Liver (tissue), 9 donors: ENCODE measurements around the gene PIKFYVE. TPM values are rescaled to one million over a fixed set of nuclear protein-coding genes. Genes with fewer than 3 reads are reported as not detected.

Experiments used
- DNase-seq: peaks from one replicate; pipeline ENCODE4 v3.0.0-alpha.2; 2017; ENCODE audit warnings: low spot score
- H3K27ac ChIP-seq, 2 donors: one replicate each; pipeline ENCODE4 v1.7.0; 2013; ENCODE audit warnings: inconsistent platforms in 2 of 2, low read length in 2 of 2, control low read depth in 1 of 2, low read depth in 1 of 2, mild to moderate bottlenecking in 1 of 2
- H3K27me3 ChIP-seq, 4 donors: one replicate each; pipeline versions ENCODE4 v1.6.1 to v1.7.0; 2013; ENCODE audit warnings: low read length in 3 of 4, inconsistent platforms in 1 of 4, mild to moderate bottlenecking in 1 of 4, moderate library complexity in 1 of 4; ENCODE audit not compliant: control insufficient read depth in 4 of 4, insufficient read depth in 4 of 4
- H3K36me3 ChIP-seq, 4 donors: one replicate each; pipeline versions ENCODE4 v1.6.1 to v1.7.0; 2013; ENCODE audit warnings: low read length in 3 of 4, mild to moderate bottlenecking in 3 of 4, low read depth in 1 of 4, moderate library complexity in 1 of 4; ENCODE audit not compliant: control insufficient read depth in 4 of 4, insufficient read depth in 3 of 4
- H3K4me1 ChIP-seq, 4 donors: one replicate each; pipeline versions ENCODE4 v1.6.1 to v1.7.0; 2013; ENCODE audit warnings: low read length in 3 of 4, mild to moderate bottlenecking in 3 of 4, moderate library complexity in 1 of 4; ENCODE audit not compliant: control insufficient read depth in 4 of 4, insufficient read depth in 4 of 4
- H3K4me3 ChIP-seq, 3 donors: one replicate each; pipeline versions ENCODE4 v1.6.1 to v1.7.0; 2013; ENCODE audit warnings: low read length in 3 of 3, control low read depth in 1 of 3, low read depth in 1 of 3, mild to moderate bottlenecking in 1 of 3
- H3K9ac ChIP-seq, 2 donors: one replicate each; pipeline ENCODE4 v1.7.0; 2013; ENCODE audit warnings: low read length in 2 of 2, mild to moderate bottlenecking in 2 of 2, moderate library complexity in 2 of 2, control low read depth in 1 of 2, low read depth in 1 of 2
- H3K9me3 ChIP-seq, 4 donors: one replicate each; pipeline versions ENCODE4 v1.6.1 to v1.7.0; 2013; ENCODE audit warnings: low read length in 3 of 4; ENCODE audit not compliant: control insufficient read depth in 4 of 4
- EGR1 ChIP-seq, 2 donors: IDR thresholded peaks; 2 replicates each; pipeline ENCODE4 v1.6.1; 2016 to 2018; ENCODE audit warnings: antibody characterized with exemption in 2 of 2, low read depth in 2 of 2
- FOXA1 ChIP-seq: IDR thresholded peaks from 2 replicates; pipeline ENCODE4 v1.6.1; 2016; ENCODE audit warnings: antibody characterized with exemption
- FOXA2 ChIP-seq: IDR thresholded peaks from 2 replicates; pipeline ENCODE4 v1.6.1; 2016; ENCODE audit warnings: antibody characterized with exemption
- GABPA ChIP-seq, 2 donors: IDR thresholded peaks in 1 of 2; conservative IDR thresholded peaks in 1 of 2; 2 replicates each; pipeline ENCODE4 v1.6.1; 2016; ENCODE audit warnings: antibody characterized with exemption in 2 of 2, mild to moderate bottlenecking in 1 of 2, moderate library complexity in 1 of 2
- HNF4A ChIP-seq, 2 donors: conservative IDR thresholded peaks; 2 replicates each; pipeline ENCODE4 v1.6.1; 2016; ENCODE audit warnings: antibody characterized with exemption in 2 of 2, mild to moderate bottlenecking in 2 of 2
- HNF4G ChIP-seq: IDR thresholded peaks from 2 replicates; pipeline ENCODE4 v1.6.1; 2016; ENCODE audit warnings: antibody characterized with exemption
- JUND ChIP-seq, 2 donors: IDR thresholded peaks; 2 replicates each; pipeline ENCODE4 v1.6.1; 2016; ENCODE audit warnings: antibody characterized with exemption in 2 of 2
- NR2F2 ChIP-seq: IDR thresholded peaks from 2 replicates; pipeline ENCODE4 v1.6.1; 2016; ENCODE audit warnings: antibody characterized with exemption
- RAD21 ChIP-seq, 2 donors: IDR thresholded peaks; 2 replicates each; pipeline ENCODE4 v1.6.1; 2016; ENCODE audit warnings: antibody characterized with exemption in 2 of 2, mild to moderate bottlenecking in 2 of 2
- SP1 ChIP-seq: IDR thresholded peaks from 2 replicates; pipeline ENCODE4 v1.6.1; 2018; ENCODE audit warnings: antibody characterized with exemption, mild to moderate bottlenecking
- TAF1 ChIP-seq: conservative IDR thresholded peaks from 2 replicates; pipeline ENCODE4 v1.6.1; 2016; ENCODE audit warnings: antibody characterized with exemption, mild to moderate bottlenecking
- YY1 ChIP-seq: IDR thresholded peaks from 2 replicates; pipeline ENCODE4 v1.6.1; 2016; ENCODE audit warnings: antibody characterized with exemption, mild to moderate bottlenecking
- WGBS: extraction: QIAGEN DNeasy Blood & Tissue Kit; methylation state at CpG from one replicate; pipeline ENCODE4 v1.1.7; 2013; 5-methylcytosine and 5-hydroxymethylcytosine counted together
- polyA plus RNA-seq, 2 donors: library from polyadenylated mRNA; stranded (reverse) in 1 of 2; unstranded in 1 of 2; fragments of 200-250 nt in 1 of 2; fragments of >200 nt in 1 of 2; fragmentation: Nextera tagmentation in 1 of 2; extraction: Ambion mirVana in 1 of 2; gene quantifications; one replicate each; pipeline versions ENCODE4 v1.2.1 to v1.2.3, GENCODE V29; 2013 to 2015
- total RNA-seq, 2 donors: library from RNA; depleted of rRNA; stranded (reverse); fragments of >200 nt; gene quantifications; one replicate each; pipeline ENCODE4 v1.2.3, GENCODE V29; 2014
- TF ChIP-seq, protein P1 (sequence below): IDR thresholded peaks from 2 replicates; pipeline ENCODE4 v1.6.1; 2016; ENCODE audit warnings: antibody characterized with exemption
- TF ChIP-seq, protein P2 (sequence below): IDR thresholded peaks from 2 replicates; pipeline ENCODE4 v1.6.1; 2016; ENCODE audit warnings: antibody characterized with exemption, mild to moderate bottlenecking
- TF ChIP-seq, protein P3 (sequence below): IDR thresholded peaks from 2 replicates; pipeline ENCODE4 v1.6.1; 2016; ENCODE audit warnings: antibody characterized with exemption
- TF ChIP-seq, protein P4 (sequence below): fragments of 150-350 bp; IDR thresholded peaks from 2 replicates; pipeline ENCODE4 v1.5.1; 2017; ENCODE audit warnings: improper control_type of control experiment, low read depth, low read length; ENCODE audit not compliant: missing input control
- donor health status: healthy.
- donor health status: healthy.
- donor health status: healthy.
- donor health status: healthy.
- donor health status: healthy.

PIKFYVE gene
- total and polyA plus RNA-seq, 4 donors: 3.5 to 23.1 (median 9.1) TPM

DNA sequence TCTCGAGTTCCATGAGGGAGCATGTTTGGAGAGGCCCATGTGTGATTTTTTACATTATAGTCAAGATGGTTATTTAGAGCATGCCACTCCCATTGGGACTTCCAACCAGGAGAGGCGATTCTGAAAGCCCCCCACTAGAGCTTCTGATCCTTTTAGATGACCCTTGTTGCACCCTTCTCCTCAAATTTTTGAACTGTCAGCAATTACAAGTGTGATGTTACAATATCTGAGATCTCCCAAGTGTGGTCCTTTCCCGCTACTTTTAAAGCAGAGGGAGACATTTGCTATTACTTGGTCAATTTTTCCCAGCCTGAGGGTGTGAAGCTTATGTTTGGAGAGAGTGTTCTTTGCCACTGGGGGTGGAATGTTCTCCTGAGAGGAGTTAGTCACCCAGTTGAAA lies 123.9 kb downstream of the PIKFYVE start:
- WGBS: 76% methylated on average over 3 of the region's 3 CpGs
- Histone ChIP-seq H3K36me3 (no peaks in the 10 kb centered on the region), H3K4me1 (no peaks in the 10 kb centered on the region), H3K4me3 (no peak overlapping the region), H3K27ac (no peak overlapping the region), H3K9ac (no peak overlapping the region), H3K27me3 (no peaks in the 10 kb centered on the region), H3K9me3 (peaks cover 0 to 6% (median 4%) of the 10 kb centered on the region in 4 donors)
- no peak for DNase-seq
- TF ChIP-seq, protein P1, sequence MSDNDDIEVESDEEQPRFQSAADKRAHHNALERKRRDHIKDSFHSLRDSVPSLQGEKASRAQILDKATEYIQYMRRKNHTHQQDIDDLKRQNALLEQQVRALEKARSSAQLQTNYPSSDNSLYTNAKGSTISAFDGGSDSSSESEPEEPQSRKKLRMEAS: no peak
- TF ChIP-seq, protein P2, sequence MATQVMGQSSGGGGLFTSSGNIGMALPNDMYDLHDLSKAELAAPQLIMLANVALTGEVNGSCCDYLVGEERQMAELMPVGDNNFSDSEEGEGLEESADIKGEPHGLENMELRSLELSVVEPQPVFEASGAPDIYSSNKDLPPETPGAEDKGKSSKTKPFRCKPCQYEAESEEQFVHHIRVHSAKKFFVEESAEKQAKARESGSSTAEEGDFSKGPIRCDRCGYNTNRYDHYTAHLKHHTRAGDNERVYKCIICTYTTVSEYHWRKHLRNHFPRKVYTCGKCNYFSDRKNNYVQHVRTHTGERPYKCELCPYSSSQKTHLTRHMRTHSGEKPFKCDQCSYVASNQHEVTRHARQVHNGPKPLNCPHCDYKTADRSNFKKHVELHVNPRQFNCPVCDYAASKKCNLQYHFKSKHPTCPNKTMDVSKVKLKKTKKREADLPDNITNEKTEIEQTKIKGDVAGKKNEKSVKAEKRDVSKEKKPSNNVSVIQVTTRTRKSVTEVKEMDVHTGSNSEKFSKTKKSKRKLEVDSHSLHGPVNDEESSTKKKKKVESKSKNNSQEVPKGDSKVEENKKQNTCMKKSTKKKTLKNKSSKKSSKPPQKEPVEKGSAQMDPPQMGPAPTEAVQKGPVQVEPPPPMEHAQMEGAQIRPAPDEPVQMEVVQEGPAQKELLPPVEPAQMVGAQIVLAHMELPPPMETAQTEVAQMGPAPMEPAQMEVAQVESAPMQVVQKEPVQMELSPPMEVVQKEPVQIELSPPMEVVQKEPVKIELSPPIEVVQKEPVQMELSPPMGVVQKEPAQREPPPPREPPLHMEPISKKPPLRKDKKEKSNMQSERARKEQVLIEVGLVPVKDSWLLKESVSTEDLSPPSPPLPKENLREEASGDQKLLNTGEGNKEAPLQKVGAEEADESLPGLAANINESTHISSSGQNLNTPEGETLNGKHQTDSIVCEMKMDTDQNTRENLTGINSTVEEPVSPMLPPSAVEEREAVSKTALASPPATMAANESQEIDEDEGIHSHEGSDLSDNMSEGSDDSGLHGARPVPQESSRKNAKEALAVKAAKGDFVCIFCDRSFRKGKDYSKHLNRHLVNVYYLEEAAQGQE: no peak
- TF ChIP-seq, protein P3, sequence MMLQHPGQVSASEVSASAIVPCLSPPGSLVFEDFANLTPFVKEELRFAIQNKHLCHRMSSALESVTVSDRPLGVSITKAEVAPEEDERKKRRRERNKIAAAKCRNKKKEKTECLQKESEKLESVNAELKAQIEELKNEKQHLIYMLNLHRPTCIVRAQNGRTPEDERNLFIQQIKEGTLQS: no peak
- no peak for TF ChIP-seq FOXA2
- TF ChIP-seq EGR1 (IDR thresholded peaks at IDR 0.05; ENCODE audit: low read depth in 2 of 2): no peak
- no peak for TF ChIP-seq FOXA1
- TF ChIP-seq HNF4G: no peak
- TF ChIP-seq, protein P4, sequence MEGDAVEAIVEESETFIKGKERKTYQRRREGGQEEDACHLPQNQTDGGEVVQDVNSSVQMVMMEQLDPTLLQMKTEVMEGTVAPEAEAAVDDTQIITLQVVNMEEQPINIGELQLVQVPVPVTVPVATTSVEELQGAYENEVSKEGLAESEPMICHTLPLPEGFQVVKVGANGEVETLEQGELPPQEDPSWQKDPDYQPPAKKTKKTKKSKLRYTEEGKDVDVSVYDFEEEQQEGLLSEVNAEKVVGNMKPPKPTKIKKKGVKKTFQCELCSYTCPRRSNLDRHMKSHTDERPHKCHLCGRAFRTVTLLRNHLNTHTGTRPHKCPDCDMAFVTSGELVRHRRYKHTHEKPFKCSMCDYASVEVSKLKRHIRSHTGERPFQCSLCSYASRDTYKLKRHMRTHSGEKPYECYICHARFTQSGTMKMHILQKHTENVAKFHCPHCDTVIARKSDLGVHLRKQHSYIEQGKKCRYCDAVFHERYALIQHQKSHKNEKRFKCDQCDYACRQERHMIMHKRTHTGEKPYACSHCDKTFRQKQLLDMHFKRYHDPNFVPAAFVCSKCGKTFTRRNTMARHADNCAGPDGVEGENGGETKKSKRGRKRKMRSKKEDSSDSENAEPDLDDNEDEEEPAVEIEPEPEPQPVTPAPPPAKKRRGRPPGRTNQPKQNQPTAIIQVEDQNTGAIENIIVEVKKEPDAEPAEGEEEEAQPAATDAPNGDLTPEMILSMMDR: no peak
- no peak for TF ChIP-seq RAD21 (IDR thresholded peaks at IDR 0.05)
- TF ChIP-seq YY1: no peak
- TF ChIP-seq GABPA (IDR thresholded peaks at IDR 0.05 in 1 of 2, conservative IDR thresholded peaks at IDR 0.05 in 1 of 2): no peak
- TF ChIP-seq JUND (IDR thresholded peaks at IDR 0.05): no peak

DNA sequence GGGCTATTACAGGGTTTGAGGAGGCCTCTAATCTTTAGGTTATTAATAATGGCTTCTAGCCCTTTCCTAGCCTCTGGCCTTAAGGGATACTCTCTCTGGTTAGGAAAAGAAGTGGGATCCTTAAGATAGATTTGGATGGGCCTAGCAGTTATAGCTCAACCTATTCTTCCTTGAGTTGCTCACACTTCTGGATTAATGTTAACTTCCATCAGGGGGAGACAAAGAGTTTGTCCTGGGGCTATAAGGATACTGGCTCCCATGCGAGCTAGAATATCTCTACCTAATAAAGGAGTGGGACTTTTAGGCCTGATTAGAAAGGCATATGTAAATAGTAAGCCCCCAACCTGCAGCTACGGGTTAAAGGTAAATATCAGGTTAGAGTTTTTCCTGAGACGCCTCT lies 126.2 kb downstream of the PIKFYVE start:
- H3K9me3 ChIP-seq: peaks cover 0 to 10% (median 4%) of the 10 kb centered on the region in 4 donors

More for the DNA sequence above, 126.2 kb downstream of the PIKFYVE start:
- H3K4me1 ChIP-seq: no peaks in the 10 kb centered on the region
- H3K27ac ChIP-seq: no peak overlapping the region
- no peak for DNase-seq
- WGBS: 89% methylated on average over 3 of the region's 3 CpGs
- no peak for TF ChIP-seq TAF1
- TF ChIP-seq, protein P1: no peak
- TF ChIP-seq, protein P4: no peak
- TF ChIP-seq HNF4G: no peak
- TF ChIP-seq HNF4A (conservative IDR thresholded peaks at IDR 0.05): no peak
- TF ChIP-seq NR2F2: no peak
- TF ChIP-seq, protein P2: no peak
- TF ChIP-seq EGR1 (IDR thresholded peaks at IDR 0.05; ENCODE audit: low read depth in 2 of 2): no peak
- TF ChIP-seq JUND (IDR thresholded peaks at IDR 0.05): no peak
- TF ChIP-seq GABPA (IDR thresholded peaks at IDR 0.05 in 1 of 2, conservative IDR thresholded peaks at IDR 0.05 in 1 of 2): no peak
- TF ChIP-seq SP1: no peak
- TF ChIP-seq, protein P3: no peak
- no peak for TF ChIP-seq FOXA2
- no peak for TF ChIP-seq RAD21 (IDR thresholded peaks at IDR 0.05)
- no peaks in the 10 kb centered on the region for H3K36me3 ChIP-seq
- H3K9ac ChIP-seq: no peak overlapping the region
- peaks cover 0 to 1% (median 0%) of the 10 kb centered on the region in 4 donors for H3K27me3 ChIP-seq
- H3K4me3 ChIP-seq: no peak overlapping the region
